ENCODE data around the gene HERPUD2.
"Not testable (repeated sequence)": the region's sequence is repeated elsewhere in the genome, so short reads cannot be mapped to it uniquely, and the experiment has no call there.

The HERPUD2 gene

GRCh38 chr7:35654558-35654957 is 40.4 kb downstream of the HERPUD2 start:
- H3K9ac ChIP-seq (ENCODE audit: low read length); H3K4me3 ChIP-seq (ENCODE audit: low read length); H3K4me1 ChIP-seq (ENCODE audit: control insufficient read depth, insufficient read depth, low read length); H3K27ac ChIP-seq (ENCODE audit: low read depth, low read length); H3K27me3 ChIP-seq (ENCODE audit: control insufficient read depth, insufficient read depth, low read length); H3K36me3 ChIP-seq (ENCODE audit: control insufficient read depth, insufficient read depth, low read length): not testable (repeated sequence)

- H3K27ac ChIP-seq (ENCODE audit: low read depth, low read length), result no peak overlapping the region
- H3K4me1 ChIP-seq (ENCODE audit: control insufficient read depth, insufficient read depth, low read length), result peaks cover 6% of the 10 kb centered on the region
- H3K36me3 ChIP-seq (ENCODE audit: control insufficient read depth, insufficient read depth, low read length), result no peaks in the 10 kb centered on the region
- no peak overlapping the region for H3K4me3 ChIP-seq (ENCODE audit: low read length)
- H3K27me3 ChIP-seq (ENCODE audit: control insufficient read depth, insufficient read depth, low read length), result no peaks in the 10 kb centered on the region
- H3K9ac ChIP-seq (ENCODE audit: low read length), result no peak overlapping the region
Measured at GRCh38 chr7:35652124-35652523, 42.8 kb downstream of the HERPUD2 start.

GRCh38 chr7:35650751-35651150 is 44.2 kb downstream of the HERPUD2 start:
- Histone ChIP-seq H3K4me3 (ENCODE audit: low read length) (no peak overlapping the region), H3K4me1 (ENCODE audit: control insufficient read depth, insufficient read depth, low read length) (peaks cover 13% of the 10 kb centered on the region), H3K27me3 (ENCODE audit: control insufficient read depth, insufficient read depth, low read length) (no peaks in the 10 kb centered on the region), H3K27ac (ENCODE audit: low read depth, low read length) (no peak overlapping the region), H3K9ac (ENCODE audit: low read length) (no peak overlapping the region), H3K36me3 (ENCODE audit: control insufficient read depth, insufficient read depth, low read length) (no peaks in the 10 kb centered on the region)

- Histone ChIP-seq H3K4me1 (ENCODE audit: control insufficient read depth, insufficient read depth, low read length) (peaks cover 13% of the 10 kb centered on the region), H3K36me3 (ENCODE audit: control insufficient read depth, insufficient read depth, low read length) (no peaks in the 10 kb centered on the region), H3K27ac (ENCODE audit: low read depth, low read length) (no peak overlapping the region), H3K4me3 (ENCODE audit: low read length) (no peak overlapping the region), H3K9ac (ENCODE audit: low read length) (no peak overlapping the region), H3K27me3 (ENCODE audit: control insufficient read depth, insufficient read depth, low read length) (no peaks in the 10 kb centered on the region)
Measured at GRCh38 chr7:35649711-35650110, 45.2 kb downstream of the HERPUD2 start.

GRCh38 chr7:35648367-35648766 is 46.6 kb downstream of the HERPUD2 start:
- Histone ChIP-seq H3K4me1 (ENCODE audit: control insufficient read depth, insufficient read depth, low read length) (peaks cover 13% of the 10 kb centered on the region), H3K36me3 (ENCODE audit: control insufficient read depth, insufficient read depth, low read length) (no peaks in the 10 kb centered on the region), H3K27ac (ENCODE audit: low read depth, low read length) (no peak overlapping the region), H3K27me3 (ENCODE audit: control insufficient read depth, insufficient read depth, low read length) (no peaks in the 10 kb centered on the region), H3K4me3 (ENCODE audit: low read length) (no peak overlapping the region), H3K9ac (ENCODE audit: low read length) (no peak overlapping the region)

- Histone ChIP-seq H3K4me3 (ENCODE audit: low read length) (no peak overlapping the region), H3K36me3 (ENCODE audit: control insufficient read depth, insufficient read depth, low read length) (no peaks in the 10 kb centered on the region), H3K4me1 (ENCODE audit: control insufficient read depth, insufficient read depth, low read length) (peaks cover 13% of the 10 kb centered on the region), H3K9ac (ENCODE audit: low read length) (no peak overlapping the region), H3K27me3 (ENCODE audit: control insufficient read depth, insufficient read depth, low read length) (no peaks in the 10 kb centered on the region), H3K27ac (ENCODE audit: low read depth, low read length) (peak overlapping the region; percentile 62)
Measured at GRCh38 chr7:35647171-35647574, 47.8 kb downstream of the HERPUD2 start.

- Histone ChIP-seq H3K9ac (ENCODE audit: low read length) (no peak overlapping the region), H3K4me3 (ENCODE audit: low read length) (no peak overlapping the region), H3K36me3 (ENCODE audit: control insufficient read depth, insufficient read depth, low read length) (no peaks in the 10 kb centered on the region), H3K27me3 (ENCODE audit: control insufficient read depth, insufficient read depth, low read length) (no peaks in the 10 kb centered on the region), H3K4me1 (ENCODE audit: control insufficient read depth, insufficient read depth, low read length) (peaks cover 13% of the 10 kb centered on the region), H3K27ac (ENCODE audit: low read depth, low read length) (peak overlapping the region; percentile 62)
Measured at GRCh38 chr7:35646289-35647023, 48.5 kb downstream of the HERPUD2 start.

- H3K4me3 ChIP-seq (ENCODE audit: low read length), result no peak overlapping the region
- H3K27ac ChIP-seq (ENCODE audit: low read depth, low read length), result no peak overlapping the region
- no peaks in the 10 kb centered on the region for H3K36me3 ChIP-seq (ENCODE audit: control insufficient read depth, insufficient read depth, low read length)
- H3K4me1 ChIP-seq (ENCODE audit: control insufficient read depth, insufficient read depth, low read length), result peaks cover 13% of the 10 kb centered on the region
- H3K9ac ChIP-seq (ENCODE audit: low read length), result no peak overlapping the region
- H3K27me3 ChIP-seq (ENCODE audit: control insufficient read depth, insufficient read depth, low read length), result no peaks in the 10 kb centered on the region
Measured at GRCh38 chr7:35645691-35646090, 49.2 kb downstream of the HERPUD2 start.

GRCh38 chr7:35630024-35630972 is 64.6 kb downstream of the HERPUD2 start:
- Histone ChIP-seq H3K27me3 (ENCODE audit: control insufficient read depth, insufficient read depth, low read length) (no peaks in the 10 kb centered on the region), H3K36me3 (ENCODE audit: control insufficient read depth, insufficient read depth, low read length) (no peaks in the 10 kb centered on the region), H3K9ac (ENCODE audit: low read length) (no peak overlapping the region), H3K4me3 (ENCODE audit: low read length) (no peak overlapping the region), H3K27ac (ENCODE audit: low read depth, low read length) (no peak overlapping the region), H3K4me1 (ENCODE audit: control insufficient read depth, insufficient read depth, low read length) (no peaks in the 10 kb centered on the region)

- Histone ChIP-seq H3K9ac (ENCODE audit: low read length) (no peak overlapping the region), H3K27ac (ENCODE audit: low read depth, low read length) (no peak overlapping the region), H3K4me1 (ENCODE audit: control insufficient read depth, insufficient read depth, low read length) (no peaks in the 10 kb centered on the region), H3K4me3 (ENCODE audit: low read length) (no peak overlapping the region), H3K36me3 (ENCODE audit: control insufficient read depth, insufficient read depth, low read length) (no peaks in the 10 kb centered on the region), H3K27me3 (ENCODE audit: control insufficient read depth, insufficient read depth, low read length) (no peaks in the 10 kb centered on the region)
Measured at GRCh38 chr7:35624299-35625186, 70.4 kb downstream of the HERPUD2 start.

GRCh38 chr7:35623381-35623780 is 71.6 kb downstream of the HERPUD2 start:
- Histone ChIP-seq H3K4me1 (ENCODE audit: control insufficient read depth, insufficient read depth, low read length) (no peaks in the 10 kb centered on the region), H3K27me3 (ENCODE audit: control insufficient read depth, insufficient read depth, low read length) (no peaks in the 10 kb centered on the region), H3K27ac (ENCODE audit: low read depth, low read length) (no peak overlapping the region), H3K36me3 (ENCODE audit: control insufficient read depth, insufficient read depth, low read length) (no peaks in the 10 kb centered on the region), H3K4me3 (ENCODE audit: low read length) (no peak overlapping the region), H3K9ac (ENCODE audit: low read length) (no peak overlapping the region)

GRCh38 chr7:35619863-35620262 is 75.1 kb downstream of the HERPUD2 start:
- no peak overlapping the region for H3K4me3 ChIP-seq (ENCODE audit: low read length)
- H3K36me3 ChIP-seq (ENCODE audit: control insufficient read depth, insufficient read depth, low read length), result no peaks in the 10 kb centered on the region
- no peak overlapping the region for H3K9ac ChIP-seq (ENCODE audit: low read length)
- H3K4me1 ChIP-seq (ENCODE audit: control insufficient read depth, insufficient read depth, low read length), result peaks cover 10% of the 10 kb centered on the region
- H3K27me3 ChIP-seq (ENCODE audit: control insufficient read depth, insufficient read depth, low read length), result no peaks in the 10 kb centered on the region
- H3K27ac ChIP-seq (ENCODE audit: low read depth, low read length), result no peak overlapping the region

All from rectal smooth muscle tissue (tissue), 1 donor.